T-cell (primary cell): ENCODE results near the gene KCNS1. TPM values are rescaled to one million over a fixed set of nuclear protein-coding genes. Genes with fewer than 3 reads are reported as not detected.

Experiments used
- ATAC-seq, 4 experiments: fragments of 200-7000 bp in 3 of 4; fragments of 150-1000 bp in 1 of 4; cut with Tn5 transposase; replicated peaks in 1 of 4; 1 replicate in 3 of 4; 2 replicates in 1 of 4; pipeline ENCODE4 v1.10.0; 2021; ENCODE audit warnings: moderate library complexity in 3 of 4, mild to moderate bottlenecking in 2 of 4, moderate number of reproducible peaks in 1 of 4
- CTCF ChIA-PET, 2 donors: fragments of 300-600 bp; sonication (Branson Sonifier 250); formaldehyde crosslinking; loops; one replicate each; lab custom pipeline; 2022; ENCODE audit warnings: antibody characterized with exemption in 2 of 2; lab: Charles Lee
- POLR2A ChIA-PET, 2 donors: fragments of 300-600 bp; sonication (Branson Sonifier 250); formaldehyde crosslinking; loops; one replicate each; lab custom pipeline; 2022; ENCODE audit warnings: antibody characterized with exemption in 2 of 2; lab: Charles Lee
- DNase-seq, 35 experiments: peaks; one replicate each; pipeline versions ENCODE4 v3.0.0 to v3.0.0-alpha.2; 2013 to 2023
- H3K27ac ChIP-seq: one replicate; pipeline ENCODE4 v1.5.1; 2013; ENCODE audit warnings: low read length
- H3K27me3 ChIP-seq, 2 experiments: replicated peaks in 1 of 2; 1 replicate in 1 of 2; 2 replicates in 1 of 2; pipeline versions ENCODE4 v1.6.1 to v1.7.0; 2013; ENCODE audit warnings: low read length in 1 of 2, mixed read lengths in 1 of 2; ENCODE audit not compliant: control insufficient read depth in 2 of 2, insufficient read depth in 2 of 2; ENCODE audit errors: extremely low read depth in 1 of 2
- H3K36me3 ChIP-seq, 2 donors: 1 replicate in 1 of 2; 2 replicates in 1 of 2; pipeline versions ENCODE4 v1.6.1 to v1.7.0; 2013; ENCODE audit warnings: low read length in 1 of 2; ENCODE audit not compliant: control insufficient read depth in 2 of 2, insufficient read depth in 1 of 2; ENCODE audit errors: extremely low read depth in 1 of 2
- H3K4me1 ChIP-seq, 2 experiments: 1 replicate in 1 of 2; 2 replicates in 1 of 2; pipeline versions ENCODE4 v1.6.1 to v1.7.0; 2013; ENCODE audit warnings: low read length in 2 of 2, mixed read lengths in 1 of 2; ENCODE audit not compliant: insufficient read depth in 2 of 2, control insufficient read depth in 1 of 2; ENCODE audit errors: extremely low read depth in 1 of 2
- H3K4me3 ChIP-seq, 2 donors: 1 replicate in 1 of 2; 2 replicates in 1 of 2; pipeline versions ENCODE4 v1.5.1 to v1.7.0; 2013; ENCODE audit warnings: mild to moderate bottlenecking in 2 of 2, low read length in 1 of 2, moderate library complexity in 1 of 2; ENCODE audit not compliant: control insufficient read depth in 1 of 2; ENCODE audit errors: extremely low read depth in 1 of 2
- H3K9me3 ChIP-seq: 2 replicates; pipeline ENCODE4 v1.7.0; 2013
- H3K27ac Mint-ChIP-seq, 2 donors: one replicate each; pipeline ENCODE4 v1.8.0; 2020 to 2021; ENCODE audit warnings: mild to moderate bottlenecking in 2 of 2, mixed read lengths in 2 of 2
- H3K27me3 Mint-ChIP-seq, 2 donors: one replicate each; pipeline ENCODE4 v1.8.0; 2021 to 2022; ENCODE audit warnings: mixed read lengths in 2 of 2
- H3K36me3 Mint-ChIP-seq: one replicate; pipeline ENCODE4 v1.8.0; 2021; ENCODE audit warnings: mixed read lengths
- H3K4me1 Mint-ChIP-seq, 3 donors: one replicate each; pipeline ENCODE4 v1.8.0; 2020 to 2022; ENCODE audit warnings: mixed read lengths in 3 of 3, mild to moderate bottlenecking in 1 of 3
- H3K4me3 Mint-ChIP-seq, 3 donors: one replicate each; pipeline ENCODE4 v1.8.0; 2020 to 2022; ENCODE audit warnings: mild to moderate bottlenecking in 3 of 3, mixed read lengths in 3 of 3, moderate library complexity in 3 of 3
- H3K9me3 Mint-ChIP-seq, 3 donors: one replicate each; pipeline ENCODE4 v1.8.0; 2020 to 2022; ENCODE audit warnings: mixed read lengths in 3 of 3
- WGBS: methylation state at CpG from one replicate; pipeline ENCODE4 v1.1.5; 2013; ENCODE audit warnings: missing lambda C conversion rate; ENCODE audit not compliant: insufficient coverage; 5-methylcytosine and 5-hydroxymethylcytosine counted together
- total RNA-seq, 35 experiments: library from RNA in 6 of 35; stranded (reverse) in 6 of 35; fragments of 120-200 nt in 1 of 35; gene quantifications; one replicate each; pipeline versions ENCODE4 v1.2.1 to v1.2.4 and lab custom pipeline; 2013 to 2026

Gene KCNS1
- total RNA-seq, 5 donors from 2014 or later (not counting 1 experiment from before 2014, with no cell fraction given): 0.09 TPM; not detected in 4

GRCh38 chr20:45049438-45049837, 51.5 kb downstream of the KCNS1 start:
- Histone ChIP-seq H3K27me3 (no peaks in the 10 kb centered on the region), H3K9me3 (no peaks in the 10 kb centered on the region), H3K4me3 (no peak overlapping the region), H3K4me1 (peaks cover 44 to 45% of the 10 kb centered on the region in 2 experiments), H3K36me3 (peaks cover 4 to 41% of the 10 kb centered on the region in 2 donors), H3K27ac (peak overlapping the region; percentile 2)
- Mint-ChIP-seq H3K27me3 (no peaks in the 10 kb centered on the region), H3K4me1 (peaks cover 68 to 77% (median 76%) of the 10 kb centered on the region in 3 donors), H3K4me3 (peak overlapping the region; percentile 37 to 75 (median 45)), H3K9me3 (no peaks in the 10 kb centered on the region), H3K36me3 (peaks cover 44% of the 10 kb centered on the region), H3K27ac (peak overlapping the region; percentile 82 to 88)
- DNase-seq (no peak), ATAC-seq (no peak)
- CTCF ChIA-PET: interaction anchor here in 1 of 2 donors (1.2 to 2.3 kb wide), 2 partner anchors 20 to 46 kb away, joined by 3 to 8 read pairs; no protein-coding TSS in a partner anchor
- POLR2A ChIA-PET: interaction anchor here in 1 of 2 donors (1.1 kb wide), 1 partner anchor 10 kb away, joined by 3 read pairs; no protein-coding TSS in a partner anchor
- WGBS: no CpG with 5 or more reads among the region's 3 CpGs

- Histone ChIP-seq H3K27ac (no peak overlapping the region), H3K27me3 (no peaks in the 10 kb centered on the region), H3K4me3 (no peak overlapping the region), H3K9me3 (no peaks in the 10 kb centered on the region), H3K4me1 (peaks cover 34% of the 10 kb centered on the region in 2 experiments), H3K36me3 (peaks cover 4 to 26% of the 10 kb centered on the region in 2 donors)
- Mint-ChIP-seq H3K4me1 (peaks cover 68 to 78% (median 76%) of the 10 kb centered on the region in 3 donors), H3K27me3 (no peaks in the 10 kb centered on the region), H3K4me3 (peak overlapping the region in 1 of 3 donors; percentile 8), H3K27ac (peak overlapping the region; percentile 32 to 82), H3K9me3 (no peaks in the 10 kb centered on the region), H3K36me3 (peaks cover 51% of the 10 kb centered on the region)
- no peak for ATAC-seq
- ChIA-PET CTCF (interaction anchor here in 1 of 2 donors (0.9 kb wide), 1 partner anchor 48 kb away, joined by 4 read pairs; no protein-coding TSS in a partner anchor), POLR2A (no interaction called here)
- no peak for DNase-seq
- no CpG with 5 or more reads among the region's 2 CpGs for WGBS
Measured at GRCh38 chr20:45047581-45048119, 53.3 kb downstream of the KCNS1 start.

GRCh38 chr20:45044601-45045000, 56.3 kb downstream of the KCNS1 start:
- Mint-ChIP-seq H3K36me3 (peaks cover 60% of the 10 kb centered on the region), H3K27me3 (no peaks in the 10 kb centered on the region), H3K4me1 (peaks cover 72 to 81% (median 81%) of the 10 kb centered on the region in 3 donors), H3K27ac (peak overlapping the region in 1 of 2 donors; percentile 80), H3K9me3 (no peaks in the 10 kb centered on the region), H3K4me3 (no peak overlapping the region)
- no peak for ATAC-seq
- POLR2A ChIA-PET: interaction anchor here in 1 of 2 donors (0.6 to 0.7 kb wide), 2 partner anchors 25 to 746 kb away, joined by 3 to 5 read pairs; no protein-coding TSS in a partner anchor
- CTCF ChIA-PET: interaction anchor here (0.6 to 2.2 kb wide), 25 partner anchors 8 to 357 kb away, joined by 3 to 26 read pairs (median 5); no protein-coding TSS in a partner anchor
- no peak overlapping the region for H3K27ac ChIP-seq
- peaks cover 11 to 19% of the 10 kb centered on the region in 2 experiments for H3K4me1 ChIP-seq
- H3K4me3 ChIP-seq: no peak overlapping the region
- no peaks in the 10 kb centered on the region for H3K27me3 ChIP-seq
- H3K9me3 ChIP-seq: no peaks in the 10 kb centered on the region
- peaks cover 7 to 45% of the 10 kb centered on the region in 2 donors for H3K36me3 ChIP-seq
- WGBS: no CpG with 5 or more reads among the region's 3 CpGs
- no peak for DNase-seq

- no CpG with 5 or more reads among the region's 5 CpGs for WGBS
- CTCF ChIA-PET: interaction anchor here (0.6 to 2.2 kb wide), 26 partner anchors 9 to 357 kb away, joined by 3 to 26 read pairs (median 5); no protein-coding TSS in a partner anchor
- H3K9me3 ChIP-seq: no peaks in the 10 kb centered on the region
- peaks cover 8 to 15% of the 10 kb centered on the region in 2 experiments for H3K4me1 ChIP-seq
- Mint-ChIP-seq H3K4me3 (no peak overlapping the region), H3K4me1 (peaks cover 72 to 81% (median 81%) of the 10 kb centered on the region in 3 donors), H3K27me3 (no peaks in the 10 kb centered on the region), H3K27ac (peak overlapping the region; percentile 46 to 80), H3K9me3 (no peaks in the 10 kb centered on the region), H3K36me3 (peaks cover 57% of the 10 kb centered on the region)
- POLR2A ChIA-PET: interaction anchor here in 1 of 2 donors (0.6 to 0.7 kb wide), 2 partner anchors 24 to 746 kb away, joined by 3 to 5 read pairs; no protein-coding TSS in a partner anchor
- H3K27me3 ChIP-seq: no peaks in the 10 kb centered on the region
- H3K27ac ChIP-seq: peak overlapping the region; percentile 3
- ATAC-seq: peak; percentile 72 to 84 (median 80)
- peaks cover 10 to 45% of the 10 kb centered on the region in 2 donors for H3K36me3 ChIP-seq
- DNase-seq: peak in 30 of 35 experiments; percentile 9 to 80 (median 29)
- no peak overlapping the region for H3K4me3 ChIP-seq
Measured at GRCh38 chr20:45044084-45044573, 56.8 kb downstream of the KCNS1 start.

- H3K36me3 ChIP-seq: peaks cover 10 to 47% of the 10 kb centered on the region in 2 donors
- ATAC-seq: no peak
- DNase-seq: no peak
- Mint-ChIP-seq H3K4me1 (peaks cover 71 to 78% (median 78%) of the 10 kb centered on the region in 3 donors), H3K36me3 (peaks cover 49% of the 10 kb centered on the region), H3K9me3 (no peaks in the 10 kb centered on the region), H3K27me3 (no peaks in the 10 kb centered on the region), H3K4me3 (no peak overlapping the region), H3K27ac (peak overlapping the region; percentile 82 to 89)
- H3K27ac ChIP-seq: no peak overlapping the region
- POLR2A ChIA-PET: no interaction called here
- H3K4me3 ChIP-seq: no peak overlapping the region
- H3K4me1 ChIP-seq: peaks cover 5 to 13% of the 10 kb centered on the region in 2 experiments
- H3K9me3 ChIP-seq: no peaks in the 10 kb centered on the region
- WGBS: no CpG with 5 or more reads among the region's 1 CpG
- CTCF ChIA-PET: interaction anchor here (0.6 to 2.2 kb wide), 10 partner anchors 15 to 251 kb away, joined by 3 to 26 read pairs (median 5); no protein-coding TSS in a partner anchor
- no peaks in the 10 kb centered on the region for H3K27me3 ChIP-seq
Measured at GRCh38 chr20:45042978-45043377, 57.9 kb downstream of the KCNS1 start.
